CD4-positive, alpha-beta T cell treated with Interleukin-17A for 4 hours (primary cell): ENCODE measurements around the gene HOXB6.

Experiments
- DNase-seq: peaks from one replicate; pipeline ENCODE4 v3.0.0-alpha.2; 2020; ENCODE audit warnings: mixed read lengths

HOXB6 gene

DNA sequence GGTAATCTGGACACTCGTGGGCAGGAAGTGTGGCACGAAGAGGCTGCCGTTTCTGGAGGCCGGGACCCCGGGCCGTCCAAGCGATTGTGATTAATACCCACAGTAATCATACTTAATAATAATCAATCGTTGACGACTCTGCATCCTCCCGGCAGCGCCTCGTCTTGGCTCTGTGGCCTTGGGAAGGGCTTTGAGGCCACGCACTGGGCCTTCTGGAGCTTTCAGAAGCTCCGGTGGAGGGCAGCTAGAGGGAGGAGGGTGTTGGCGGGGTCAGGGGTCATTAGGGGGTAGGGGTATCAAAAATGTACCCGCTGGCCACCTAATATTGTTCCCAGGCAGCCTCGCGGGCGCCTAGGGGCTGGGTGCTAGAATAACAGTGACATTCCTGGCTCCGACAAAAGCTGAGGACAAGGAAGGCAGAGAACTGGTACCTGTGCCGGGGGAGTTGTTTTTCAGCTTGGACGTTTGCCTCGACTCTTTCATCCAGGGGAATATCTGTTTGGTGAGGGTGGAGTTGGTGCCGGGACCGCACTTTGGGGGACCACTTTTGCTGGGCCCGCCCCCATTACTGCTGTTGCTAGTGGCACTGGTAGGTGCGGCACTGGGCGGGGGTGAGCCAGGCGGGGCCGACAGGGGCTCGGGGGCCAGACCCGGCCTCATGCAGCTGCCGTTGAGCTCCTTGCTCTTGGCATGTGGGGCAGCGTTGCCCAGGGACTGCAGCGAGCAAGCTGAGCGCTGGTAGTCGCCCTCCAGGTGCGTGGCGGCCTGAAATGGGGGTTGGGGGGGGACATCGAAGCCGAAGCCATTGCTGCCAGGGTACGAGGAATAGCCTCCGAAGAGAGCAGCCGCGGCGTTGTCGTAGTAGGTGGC lies 53.0 kb downstream of the HOXB6 start:
- no peak for DNase-seq

DNA sequence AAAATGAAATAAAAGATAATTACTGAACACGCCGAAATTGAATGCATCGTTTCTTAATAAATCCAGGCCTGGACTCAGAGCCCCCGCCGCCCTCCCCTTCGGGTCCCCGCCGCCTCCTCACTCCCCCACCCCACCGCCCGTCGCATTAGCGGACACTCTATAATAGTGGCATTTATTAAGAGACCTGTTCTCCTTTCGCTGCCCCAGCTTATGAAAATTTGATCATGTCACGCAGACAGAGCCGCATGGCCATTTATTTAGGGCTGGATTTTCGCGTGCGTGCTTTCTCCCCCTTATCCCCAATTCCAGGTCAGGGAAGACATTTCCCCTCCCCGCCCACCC lies 53.6 kb downstream of the HOXB6 start:
- DNase-seq: no peak

DNA sequence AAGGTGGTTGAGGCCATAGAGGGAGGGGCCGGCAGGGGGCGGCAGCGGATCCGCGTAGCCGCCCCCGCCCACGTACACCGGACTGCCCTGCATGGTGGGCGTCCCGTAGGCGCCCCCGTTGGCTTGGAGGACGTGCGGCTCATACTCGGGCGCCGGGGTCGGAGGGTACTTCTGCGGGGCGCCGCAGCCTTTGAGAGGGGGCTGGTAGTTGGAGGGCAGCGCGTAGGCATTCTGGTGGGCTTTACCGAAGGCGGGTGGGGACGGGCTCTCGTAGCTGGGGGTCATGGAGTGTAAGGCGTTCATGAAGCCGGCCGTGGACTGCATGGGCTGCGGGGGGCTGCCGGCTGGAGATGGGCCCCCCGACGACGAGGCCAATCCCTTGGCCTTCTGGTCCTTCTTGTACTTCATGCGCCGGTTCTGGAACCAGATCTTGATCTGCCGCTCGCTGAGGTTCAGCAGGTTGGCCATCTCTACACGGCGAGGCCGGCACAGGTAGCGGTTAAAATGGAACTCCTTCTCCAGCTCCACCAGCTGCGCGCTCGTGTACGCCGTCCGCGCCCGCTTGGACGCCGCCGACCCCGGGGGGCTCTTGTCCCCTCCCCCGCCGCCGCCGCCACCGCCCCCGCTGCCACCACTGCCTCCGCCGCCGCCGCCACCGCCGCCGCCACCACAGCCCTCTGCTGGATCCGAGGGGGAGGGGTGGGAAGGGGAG lies 54.1 kb downstream of the HOXB6 start:
- no peak for DNase-seq

DNA sequence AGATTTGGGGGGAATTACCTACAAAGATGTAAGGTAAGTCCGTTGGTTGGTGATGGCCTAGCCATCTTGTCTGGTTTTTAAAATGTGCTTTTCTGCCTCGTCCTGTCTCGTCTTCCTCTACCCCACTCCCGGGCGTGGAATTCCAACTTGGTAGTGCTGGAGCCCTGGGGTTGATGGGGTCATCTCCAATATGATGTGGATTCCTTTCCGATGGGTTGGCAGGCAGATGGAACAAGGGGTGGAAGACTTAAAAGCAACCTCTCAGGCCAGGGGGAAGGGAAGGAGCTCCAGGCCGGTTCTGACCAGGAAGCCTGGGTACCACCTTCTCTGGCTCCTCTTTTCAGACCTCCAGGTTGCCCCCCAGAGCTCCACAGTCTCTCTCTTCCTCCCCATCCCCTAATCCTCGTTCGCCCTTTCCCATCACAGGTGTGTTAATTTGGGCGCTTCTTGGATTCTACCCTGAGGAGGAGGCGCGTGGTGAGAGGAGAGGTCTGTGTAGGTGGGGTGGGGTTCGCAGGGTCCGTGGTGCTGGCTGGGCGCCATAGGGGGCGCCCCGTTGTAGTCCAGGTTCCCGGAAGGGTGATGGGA lies 54.8 kb downstream of the HOXB6 start:
- no peak for DNase-seq

DNA sequence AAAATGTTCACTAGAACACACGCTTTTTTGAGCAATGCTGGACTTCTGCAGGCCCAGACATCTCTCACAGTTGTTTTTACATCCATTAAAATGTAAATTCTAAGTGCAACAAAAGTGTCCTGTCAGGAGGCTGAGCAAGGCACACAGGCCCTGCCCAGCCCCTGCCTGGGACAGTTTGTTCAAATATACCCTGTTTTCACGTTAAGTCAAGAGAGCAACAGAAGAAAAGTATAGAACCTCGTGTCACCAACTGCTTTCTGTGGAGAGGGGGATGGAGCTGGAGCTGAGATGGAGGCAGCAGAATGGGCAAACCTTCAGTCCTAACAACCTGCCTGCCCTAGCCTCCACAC lies 55.5 kb downstream of the HOXB6 start:
- DNase-seq: no peak

DNA sequence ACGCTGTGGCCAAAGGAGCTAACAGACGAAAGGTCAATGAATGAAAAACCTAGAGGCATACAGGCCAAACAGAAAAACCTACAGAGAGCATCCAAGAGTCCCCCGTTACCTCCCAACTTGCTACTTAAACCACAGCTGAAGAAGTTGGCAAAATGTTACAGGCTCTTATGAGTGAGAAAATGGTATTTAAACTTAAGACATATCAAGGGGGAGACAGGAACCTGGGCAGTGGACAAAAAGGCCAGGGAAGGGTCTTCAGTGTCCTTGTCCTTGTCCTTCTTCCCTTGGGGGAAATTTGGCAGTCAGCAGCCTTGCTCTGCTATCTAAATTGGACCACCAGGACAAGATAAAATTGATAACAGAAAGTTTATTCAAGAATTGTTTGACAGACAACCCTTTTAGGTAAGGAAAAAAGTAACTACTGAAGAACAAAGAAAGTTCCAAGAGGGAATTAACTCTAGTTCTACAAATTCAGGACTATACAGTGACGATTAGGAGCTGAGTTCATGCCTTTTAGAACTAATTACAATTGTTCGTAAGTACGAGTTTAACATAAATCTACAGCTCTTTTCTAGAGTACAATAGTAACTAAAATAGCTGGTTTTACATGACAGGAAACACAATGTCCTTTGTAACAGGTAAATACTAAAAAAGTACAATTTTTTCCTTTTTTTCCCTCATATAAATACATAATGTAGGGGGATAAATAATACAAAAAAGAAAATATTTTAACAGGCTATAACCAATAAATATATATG lies 56.1 kb downstream of the HOXB6 start:
- no peak for DNase-seq

DNA sequence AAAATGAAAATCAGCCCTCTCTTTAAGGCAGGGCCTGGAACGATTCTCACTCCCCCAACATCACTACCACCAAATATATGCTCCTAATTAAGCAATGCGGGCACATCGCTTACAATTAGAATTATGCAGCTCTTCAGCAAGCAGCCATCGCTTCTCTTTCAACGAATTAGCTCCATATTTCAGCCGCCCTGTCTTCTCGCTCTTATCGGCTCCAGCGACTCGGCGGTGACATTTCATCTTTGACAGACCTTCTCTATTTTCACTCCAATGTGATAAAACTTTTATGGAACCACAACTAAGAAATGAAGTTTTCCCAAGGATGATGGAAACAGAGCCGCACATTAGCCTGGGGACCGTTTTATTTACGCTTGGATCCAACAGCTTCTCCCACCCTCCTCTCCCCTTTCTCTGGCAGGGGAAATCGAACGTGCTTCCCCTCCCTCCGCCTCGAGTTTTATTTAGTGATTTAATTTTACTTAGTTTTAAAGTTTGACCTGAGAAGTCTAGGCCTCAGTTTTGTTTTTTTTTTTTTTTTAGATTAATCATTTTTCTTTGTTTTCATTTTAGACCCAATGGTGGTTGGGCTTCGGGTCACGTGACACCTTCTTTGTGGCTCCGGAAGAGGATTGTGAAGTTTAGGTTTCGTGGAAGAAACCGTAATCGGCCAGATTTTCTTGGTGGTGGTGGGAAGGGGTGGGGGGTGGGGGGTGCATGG lies 56.8 kb downstream of the HOXB6 start:
- peak; percentile 73 for DNase-seq

DNA sequence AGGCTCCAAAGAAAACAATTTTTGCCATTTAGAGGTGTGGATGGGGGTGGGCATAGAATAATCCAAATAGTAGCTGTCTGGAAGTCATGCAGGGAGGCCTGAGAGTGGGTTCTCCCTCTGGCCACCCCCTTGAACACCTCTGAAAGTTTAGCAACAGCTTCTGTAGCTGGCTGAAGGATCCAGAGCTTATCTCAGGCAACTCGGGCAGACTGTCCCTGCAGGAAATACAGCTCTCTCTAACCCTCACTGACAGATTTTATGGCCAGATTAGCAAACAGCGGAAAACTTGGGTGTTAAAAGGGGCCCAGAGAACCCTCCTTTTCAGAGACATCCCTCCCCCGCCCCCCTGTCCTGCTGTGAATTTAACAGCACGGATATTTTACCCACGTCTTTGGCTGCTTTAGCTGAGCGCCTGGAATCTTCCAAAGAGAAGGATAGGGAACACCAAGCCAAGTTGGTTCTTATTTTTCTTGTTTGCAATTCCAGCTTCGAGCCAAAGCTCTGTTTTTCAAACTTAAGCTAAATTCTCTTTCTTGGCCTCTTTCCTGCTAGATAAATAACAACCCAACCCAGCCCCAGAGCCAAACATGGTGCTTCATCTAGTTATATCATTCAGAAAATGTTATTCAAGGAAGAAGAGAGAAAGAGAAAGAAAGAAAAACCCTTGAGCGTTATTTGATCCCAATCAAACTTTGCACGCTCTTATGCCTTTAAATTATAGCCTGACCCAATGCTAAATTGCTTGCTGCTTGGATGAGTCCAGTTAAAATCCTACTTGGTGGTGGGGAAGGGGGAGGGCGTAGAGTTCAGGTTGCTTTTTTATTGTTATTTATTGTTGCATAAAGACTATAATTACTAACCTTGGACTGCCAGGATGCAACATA lies 57.6 kb downstream of the HOXB6 start:
- peak; percentile 45 for DNase-seq

DNA sequence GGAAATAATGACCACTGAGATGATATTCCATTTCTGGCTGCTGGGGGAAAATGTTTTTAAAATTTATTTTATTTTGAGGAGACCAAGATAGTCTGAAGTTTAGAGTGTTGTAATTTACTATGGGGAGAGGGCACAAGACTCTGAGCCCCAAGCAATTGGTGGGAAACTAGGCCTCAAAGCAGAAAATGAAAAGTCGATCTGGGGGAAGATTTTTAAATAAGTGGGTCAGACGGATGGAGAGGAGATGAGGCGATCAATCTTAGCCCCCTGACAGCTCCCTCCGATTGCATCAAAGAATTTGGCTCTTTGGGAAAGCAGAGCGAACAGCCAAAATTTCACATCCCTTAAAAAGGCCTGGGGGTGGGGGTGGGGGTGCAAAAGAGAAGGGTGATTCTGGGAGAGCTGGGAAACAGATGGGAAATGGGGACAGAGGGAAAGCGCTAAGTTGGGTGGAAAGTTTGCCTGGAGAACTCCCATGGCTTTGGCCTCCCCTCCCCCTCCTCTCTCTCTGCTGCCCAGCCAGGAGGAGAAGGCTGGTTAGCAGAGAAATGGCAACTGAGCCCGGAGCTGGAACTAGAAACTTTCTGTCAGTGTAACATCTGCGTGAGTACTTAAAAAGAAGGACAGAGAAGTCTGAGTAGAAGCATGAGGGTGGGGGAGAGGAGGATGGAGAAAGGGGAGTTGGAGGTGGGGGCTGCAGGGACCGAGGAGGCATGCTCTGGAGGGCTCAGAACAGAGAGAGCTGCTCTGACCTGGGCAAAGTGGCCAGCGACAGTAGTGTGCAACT lies 58.5 kb downstream of the HOXB6 start:
- DNase-seq: no peak
